ENCODE measurements around the gene CXCL17.
"Not testable (repeated sequence)": the region's sequence is repeated elsewhere in the genome, so short reads cannot be mapped to it uniquely, and the experiment has no call there.

Gene CXCL17

DNA sequence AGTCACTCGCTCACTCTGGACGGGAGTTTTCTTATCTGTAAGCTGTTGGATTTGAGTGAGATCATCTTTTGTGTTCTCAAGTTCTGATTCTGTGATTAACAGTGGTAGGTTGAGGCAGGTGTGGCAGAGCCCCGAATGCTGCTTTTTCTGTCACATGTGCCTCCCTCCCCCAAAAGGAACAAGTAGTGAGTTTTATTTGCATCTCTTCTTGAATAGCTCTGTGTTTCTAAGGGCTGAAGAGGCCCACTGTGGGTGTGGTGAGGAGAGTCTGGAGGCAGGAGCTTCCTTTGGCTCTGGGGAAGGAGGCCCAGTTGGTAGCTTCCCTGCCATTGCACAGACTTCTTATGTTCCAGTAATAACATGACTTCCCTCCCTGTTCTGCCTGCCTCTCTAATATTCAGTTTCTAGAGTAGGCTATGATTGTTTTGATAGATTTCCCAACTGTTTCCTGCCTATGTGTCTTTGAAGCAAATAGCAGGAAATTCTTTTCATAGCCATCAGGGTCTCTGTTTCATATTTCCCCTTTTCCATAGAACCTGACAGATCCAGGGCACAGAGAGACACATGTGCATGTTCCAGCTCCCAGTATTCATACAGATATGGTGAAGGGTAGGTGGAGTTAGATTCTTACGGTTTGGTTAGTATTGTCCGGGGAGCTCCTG is 23.9 kb upstream of the CXCL17 start:
- DNase-seq, result no peak

GRCh38 chr19:42465827-42466280 is 23.1 kb upstream of the CXCL17 start:
- no peak for DNase-seq

- DNase-seq, result no peak
Observed at GRCh38 chr19:42461700-42462324, 19.1 kb upstream of the CXCL17 start.

GRCh38 chr19:42461231-42461630 is 18.5 kb upstream of the CXCL17 start:
- DNase-seq, result not testable (repeated sequence)

DNA sequence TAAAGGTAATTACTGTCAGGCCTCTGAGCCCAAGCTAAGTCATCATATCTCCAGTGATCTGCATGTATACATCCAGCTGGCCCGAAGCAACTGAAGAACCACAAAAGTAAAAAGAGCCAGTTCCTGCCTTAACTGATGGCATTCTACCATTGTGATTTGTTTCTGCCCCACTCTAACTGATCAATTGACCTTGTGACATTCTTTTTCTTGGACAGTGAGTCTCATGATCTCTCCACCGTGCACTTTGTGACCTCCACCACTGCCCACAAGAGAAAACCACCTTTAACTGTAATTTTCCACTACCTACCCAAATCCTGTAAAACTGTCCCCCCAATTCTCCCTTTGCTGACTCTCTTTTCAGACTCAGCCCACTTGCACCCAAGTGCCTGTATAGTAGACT is 17.2 kb upstream of the CXCL17 start:
- DNase-seq, result no peak

DNA sequence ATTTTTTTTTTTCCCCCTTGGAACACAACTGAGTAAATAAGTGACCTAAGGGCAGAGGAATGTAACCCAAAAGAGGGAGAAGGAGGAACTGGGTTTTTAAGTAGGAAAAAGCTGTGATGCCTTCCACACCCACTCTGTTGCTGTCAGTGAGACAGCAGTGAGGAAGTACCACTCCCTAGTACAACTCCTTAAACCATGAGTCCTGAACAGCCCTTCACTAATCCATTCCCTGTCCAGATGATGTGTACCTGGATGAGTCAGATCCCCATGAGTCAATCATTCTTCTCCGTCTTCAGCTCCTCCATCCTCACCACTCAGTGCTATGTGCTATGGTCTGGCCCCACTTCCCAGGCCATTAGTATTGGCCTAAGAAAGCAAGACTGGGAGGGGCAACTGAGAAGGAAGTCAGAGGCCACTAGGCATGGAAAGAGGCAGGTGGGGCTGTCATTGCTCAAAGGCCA is 12.9 kb upstream of the CXCL17 start:
- DNase-seq, result no peak

DNA sequence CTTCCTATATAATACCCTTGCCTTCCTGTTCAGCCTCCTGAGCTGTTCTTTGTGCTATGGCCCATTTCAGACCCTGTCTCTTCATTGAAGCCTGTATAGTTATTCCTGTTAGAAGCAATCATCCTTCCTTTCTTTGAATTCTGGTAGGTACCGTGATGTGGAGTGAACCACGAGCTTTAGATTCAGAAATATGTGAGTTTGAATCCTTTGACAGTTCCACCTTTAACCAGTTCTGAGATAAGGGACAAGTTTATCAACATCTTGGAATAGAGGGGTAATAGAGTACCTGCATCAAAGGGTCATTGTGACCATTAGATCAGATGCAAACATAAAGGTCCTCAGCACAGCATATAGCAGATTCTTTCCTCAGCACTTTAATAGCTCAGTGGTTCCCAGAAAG is 12.3 kb upstream of the CXCL17 start:
- no peak for DNase-seq

DNA sequence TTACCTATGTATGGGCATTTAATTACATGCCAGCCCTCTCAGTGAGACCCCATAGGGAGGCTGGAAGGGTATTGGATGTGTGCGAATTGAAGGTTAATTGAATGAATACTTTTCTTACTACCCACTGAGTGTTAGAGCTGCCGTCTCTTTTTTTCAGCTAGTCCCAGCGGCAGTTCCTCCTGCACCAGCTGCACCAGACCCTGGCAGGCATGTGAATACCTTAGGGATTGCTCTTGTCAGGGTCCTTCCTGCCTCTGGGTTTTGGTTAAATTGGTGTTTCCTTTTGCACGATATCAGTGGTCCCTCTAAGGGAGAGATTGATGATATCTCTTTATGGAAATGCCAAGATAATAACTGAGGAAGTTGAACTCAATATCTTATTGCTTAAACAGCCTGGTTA is 9.8 kb upstream of the CXCL17 start:
- DNase-seq, result no peak

DNA sequence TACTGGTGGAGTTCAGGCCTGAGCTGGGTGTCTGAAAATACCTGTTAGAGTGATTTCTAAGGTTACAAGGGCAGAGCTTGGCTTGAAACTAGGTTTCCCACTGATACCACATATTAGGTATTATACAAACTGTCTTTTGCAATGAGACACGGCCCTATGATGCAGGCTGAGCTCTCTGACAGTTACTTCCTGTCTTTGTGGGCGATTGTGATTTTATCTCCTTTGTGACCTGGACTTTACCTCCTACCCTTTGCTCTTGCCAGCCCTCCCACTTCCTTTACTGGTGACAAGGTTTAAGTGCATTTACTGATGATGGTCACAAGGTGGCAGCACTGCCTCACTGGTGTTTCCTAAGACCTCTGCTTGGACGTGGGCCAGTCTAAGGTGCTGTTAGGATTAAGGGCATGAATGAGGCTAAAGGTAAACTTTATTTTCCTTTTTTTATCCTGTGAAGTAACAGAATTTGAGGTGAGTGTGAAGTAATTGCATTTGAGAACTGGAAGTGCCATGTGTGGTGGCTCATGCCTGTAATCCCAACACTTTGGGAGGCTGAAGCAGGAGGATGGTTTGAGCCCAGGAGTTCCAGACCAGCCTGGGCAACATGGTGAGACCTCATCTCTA is 7.7 kb upstream of the CXCL17 start:
- DNase-seq, result peak; percentile 55

DNA sequence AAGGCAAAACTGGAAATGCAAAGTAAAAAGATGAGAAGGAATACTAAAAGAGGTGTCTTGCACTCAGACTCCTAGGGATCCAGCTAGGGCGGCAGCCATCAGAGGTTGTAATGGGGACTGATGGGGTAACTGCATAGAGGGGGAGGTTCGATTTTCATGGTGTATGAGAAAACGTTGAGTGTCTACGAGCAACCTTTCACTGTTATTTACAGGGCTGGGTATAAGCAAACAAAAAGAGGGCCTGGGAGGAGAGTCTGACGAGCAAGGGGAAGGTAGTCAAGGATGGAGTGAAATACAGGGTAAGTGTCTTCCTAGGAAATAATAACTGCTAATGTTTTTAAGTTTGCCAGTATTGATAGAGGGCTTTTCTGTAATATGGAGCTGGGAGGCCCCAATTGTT is 5.6 kb upstream of the CXCL17 start:
- DNase-seq, result not testable (repeated sequence)

DNA sequence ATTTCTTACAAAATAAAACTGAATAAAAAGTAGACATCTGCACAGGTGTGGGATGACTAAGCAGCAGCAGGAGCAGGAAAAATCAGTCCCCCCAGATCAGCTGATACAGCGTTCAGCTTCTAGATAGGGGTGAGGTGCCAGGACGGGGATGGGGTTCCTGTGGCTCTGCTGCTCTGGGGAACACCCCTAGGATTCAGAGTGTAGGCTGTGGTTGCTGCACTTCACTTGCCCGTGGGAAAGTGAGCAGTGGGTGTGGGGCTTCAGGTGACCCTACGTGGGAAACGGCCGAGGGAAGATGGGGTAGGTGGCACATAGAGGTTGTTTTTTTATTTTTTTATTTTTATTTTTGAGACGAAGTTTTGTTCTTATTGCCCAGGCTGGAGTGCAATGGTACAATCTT is 3.2 kb upstream of the CXCL17 start:
- DNase-seq, result no peak

- DNase-seq, result no peak
Observed at GRCh38 chr19:42443944-42444398, 1.2 kb upstream of the CXCL17 start.

GRCh38 chr19:42441049-42441445 is 1.7 kb downstream of the CXCL17 start:
- no peak for DNase-seq

- DNase-seq, result peak; percentile 16
Observed at GRCh38 chr19:42440357-42441048, 2.2 kb downstream of the CXCL17 start.

DNA sequence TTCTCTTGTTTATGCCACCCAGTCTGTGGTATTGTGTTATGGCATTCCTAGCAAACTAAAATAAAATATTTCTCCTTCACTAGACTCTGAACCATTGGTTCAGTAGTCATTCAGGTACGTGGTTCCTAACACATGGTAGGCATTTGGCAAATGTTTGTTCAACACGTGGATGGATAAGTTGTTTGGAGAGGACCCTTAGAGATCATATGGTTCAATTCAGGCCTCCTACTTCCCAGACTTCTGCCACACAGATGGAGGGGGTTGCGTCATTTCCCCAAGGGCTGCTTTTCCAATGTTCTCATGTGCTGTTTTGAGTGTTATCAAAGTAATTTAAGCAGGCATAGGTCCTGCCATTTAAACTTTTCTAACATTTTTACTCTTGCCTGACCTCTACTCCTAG is 6.7 kb downstream of the CXCL17 start:
- no peak for DNase-seq

DNA sequence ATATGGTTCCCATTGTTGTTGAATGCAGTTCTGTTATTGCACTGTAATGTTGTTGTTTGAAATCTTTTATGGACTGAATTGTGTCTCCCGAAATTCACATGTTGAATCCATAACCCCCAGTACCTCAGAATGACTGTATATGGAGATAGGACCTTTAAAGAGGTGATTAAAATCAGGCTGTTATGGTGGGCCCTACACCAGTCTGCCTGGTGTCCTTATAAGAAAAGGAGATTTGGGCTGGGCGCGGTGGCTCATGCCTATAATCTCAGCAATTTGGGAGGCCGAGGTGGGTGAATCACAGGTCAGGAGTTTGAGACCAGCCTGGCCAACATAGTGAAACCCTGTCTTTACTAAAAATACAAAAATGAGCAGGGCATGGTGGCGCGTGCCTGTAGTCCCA is 7.4 kb downstream of the CXCL17 start:
- no peak for DNase-seq

DNA sequence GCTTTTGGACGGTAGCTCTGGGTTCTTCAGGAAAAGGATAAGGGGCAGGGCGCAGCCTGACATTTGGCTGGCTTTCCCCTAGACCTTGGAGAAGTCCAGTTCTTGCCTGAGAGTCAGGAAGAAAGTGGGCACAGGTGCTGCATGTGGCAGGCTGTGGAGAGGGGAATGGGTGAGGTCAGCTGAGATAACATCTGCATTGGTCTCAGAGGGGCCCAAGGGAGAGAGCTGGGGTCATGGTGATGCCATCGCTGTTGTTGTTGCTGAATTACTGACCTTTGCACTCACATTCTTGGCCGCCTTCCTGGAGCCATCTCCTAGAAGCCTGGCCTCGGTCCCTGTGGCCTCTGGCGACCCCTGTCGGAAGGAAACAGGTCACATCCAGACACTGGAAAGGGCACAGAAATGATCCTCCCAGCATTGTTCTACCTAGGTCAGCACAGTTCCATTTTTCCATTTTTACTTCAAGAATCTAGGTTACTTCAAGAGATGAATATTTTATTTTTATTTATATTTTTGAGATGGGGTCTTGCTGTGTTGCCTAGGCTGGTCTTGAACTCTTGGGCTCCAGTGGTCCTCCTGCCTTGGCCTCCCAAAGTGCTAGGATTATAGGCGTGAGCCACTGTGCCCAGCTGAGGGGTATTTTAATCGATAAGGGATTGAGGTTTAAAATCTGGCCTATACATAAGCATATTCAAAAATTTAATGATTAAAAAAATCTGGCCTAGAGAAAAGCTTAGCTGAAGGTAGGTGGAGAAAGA is 9.1 kb downstream of the CXCL17 start:
- DNase-seq, result peak; percentile 51

GRCh38 chr19:42431486-42431885 is 11.3 kb downstream of the CXCL17 start:
- DNase-seq, result no peak

DNA sequence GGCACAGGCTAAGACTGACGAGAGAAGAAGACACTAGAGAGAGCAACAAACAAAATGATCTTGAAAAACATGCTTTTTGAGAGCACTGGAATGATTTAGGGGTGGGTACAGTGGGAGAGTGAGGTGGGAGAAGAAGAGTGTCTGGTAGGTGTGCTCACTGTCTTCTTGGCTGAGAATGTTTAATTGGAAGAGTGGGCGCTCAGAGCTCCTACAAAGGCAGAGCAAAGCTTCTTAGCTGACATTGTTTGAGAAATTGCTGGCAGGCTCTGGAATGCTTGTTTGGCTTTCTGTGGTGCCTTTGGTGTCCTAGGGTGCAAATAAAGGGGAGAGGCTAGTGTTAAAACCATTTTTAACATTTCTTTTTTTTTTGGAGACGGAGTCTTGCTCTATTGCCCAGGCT is 14.1 kb downstream of the CXCL17 start:
- no peak for DNase-seq

GRCh38 chr19:42427313-42427712 is 15.4 kb downstream of the CXCL17 start, which contains the start of gene LIPE:
TSS of gene LIPE (minus strand) at chr19:42427388. CDS start at chr19:42427149, 239 bp downstream.
- DNase-seq, result no peak

DNA sequence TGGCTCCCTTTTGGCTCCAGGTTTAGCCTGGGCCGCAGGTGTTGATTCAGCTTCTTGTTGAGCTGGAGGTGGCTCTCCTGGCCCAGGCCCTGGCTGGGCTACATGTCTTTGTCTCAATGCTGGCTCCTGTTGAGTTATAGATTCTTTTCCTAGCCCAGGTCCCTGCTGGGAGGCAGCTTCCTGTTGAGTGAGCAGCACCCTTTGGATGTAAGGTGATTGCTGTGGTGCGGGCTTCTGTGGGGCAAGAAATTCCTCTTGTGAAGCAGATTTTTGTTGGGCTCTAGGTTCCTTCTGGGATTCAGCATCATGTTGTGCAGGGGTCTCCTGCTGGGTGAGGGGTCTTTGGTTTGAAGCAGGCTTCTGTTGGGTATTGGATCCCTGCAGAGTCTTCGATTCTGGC is 16.1 kb downstream of the CXCL17 start:
- no peak for DNase-seq

DNA sequence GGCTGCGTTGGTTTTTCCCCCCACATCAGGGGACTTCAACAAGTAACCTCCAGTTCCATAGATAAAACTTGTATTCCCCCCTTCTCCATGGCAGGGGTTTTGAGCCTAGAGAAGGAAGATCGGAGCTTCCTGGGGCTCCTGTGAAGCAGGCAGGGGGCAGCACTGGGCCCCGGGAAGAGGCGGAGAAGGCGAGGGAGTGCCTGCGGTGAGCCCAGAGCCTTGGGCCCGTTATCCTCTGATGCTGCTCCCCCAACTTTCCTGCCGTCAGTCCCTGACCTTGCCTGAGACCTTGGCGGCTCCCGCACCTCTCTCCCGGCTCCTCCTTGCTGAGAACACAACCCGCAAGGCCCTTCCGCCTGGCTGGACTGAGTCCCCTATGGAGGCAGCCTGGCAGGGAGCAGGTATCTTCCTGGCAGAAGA is 18.0 kb downstream of the CXCL17 start:
- no peak for DNase-seq
